Measurements from ENCODE around the gene CTDSP1.

- TF ChIP-seq CTCF (IDR thresholded peaks at IDR 0.05; ENCODE audit: borderline replicate concordance, extremely low read depth, low read length, poor library complexity, severe bottlenecking) (no peak), EZH2 (IDR thresholded peaks at IDR 0.05; ENCODE audit: borderline replicate concordance, low read depth, low read length, severe bottlenecking) (no peak)
Measured at GRCh38 chr2:218381916-218382366, 17.7 kb upstream of the CTDSP1 start, which contains the start of gene SLC11A1.

Measured in DND-41 (cell line).